ENCODE data around the gene ARHGEF5.
"Not testable (repeated sequence)": the region's sequence is repeated elsewhere in the genome, so short reads cannot be mapped to it uniquely, and the experiment has no call there.

DNA sequence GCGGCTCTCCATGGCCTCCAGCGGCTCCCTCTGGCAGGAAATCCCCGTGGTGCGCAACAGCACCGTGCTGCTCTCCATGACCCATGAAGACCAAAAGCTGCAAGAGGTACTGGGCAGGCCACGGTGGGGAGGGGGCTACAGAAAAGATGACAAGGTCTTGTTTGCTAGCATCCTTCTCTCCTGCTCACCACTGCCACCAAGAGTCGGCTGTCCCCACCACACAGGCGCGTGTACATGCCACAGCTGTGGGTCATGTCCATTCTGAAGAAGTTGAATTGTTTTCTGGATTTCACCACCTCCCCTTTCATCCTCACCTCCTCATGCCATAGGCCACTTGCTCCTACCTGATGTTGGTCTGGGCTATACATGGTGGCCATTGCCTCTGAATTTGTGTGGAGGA lies 12.0 kb downstream of the ARHGEF5 start:
- TF ChIP-seq, protein P1, sequence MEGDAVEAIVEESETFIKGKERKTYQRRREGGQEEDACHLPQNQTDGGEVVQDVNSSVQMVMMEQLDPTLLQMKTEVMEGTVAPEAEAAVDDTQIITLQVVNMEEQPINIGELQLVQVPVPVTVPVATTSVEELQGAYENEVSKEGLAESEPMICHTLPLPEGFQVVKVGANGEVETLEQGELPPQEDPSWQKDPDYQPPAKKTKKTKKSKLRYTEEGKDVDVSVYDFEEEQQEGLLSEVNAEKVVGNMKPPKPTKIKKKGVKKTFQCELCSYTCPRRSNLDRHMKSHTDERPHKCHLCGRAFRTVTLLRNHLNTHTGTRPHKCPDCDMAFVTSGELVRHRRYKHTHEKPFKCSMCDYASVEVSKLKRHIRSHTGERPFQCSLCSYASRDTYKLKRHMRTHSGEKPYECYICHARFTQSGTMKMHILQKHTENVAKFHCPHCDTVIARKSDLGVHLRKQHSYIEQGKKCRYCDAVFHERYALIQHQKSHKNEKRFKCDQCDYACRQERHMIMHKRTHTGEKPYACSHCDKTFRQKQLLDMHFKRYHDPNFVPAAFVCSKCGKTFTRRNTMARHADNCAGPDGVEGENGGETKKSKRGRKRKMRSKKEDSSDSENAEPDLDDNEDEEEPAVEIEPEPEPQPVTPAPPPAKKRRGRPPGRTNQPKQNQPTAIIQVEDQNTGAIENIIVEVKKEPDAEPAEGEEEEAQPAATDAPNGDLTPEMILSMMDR (conservative IDR thresholded peaks at IDR 0.05; ENCODE audit: low read length) = not testable (repeated sequence)
- not testable (repeated sequence) for TF ChIP-seq EZH2phosphoT487 (IDR thresholded peaks at IDR 0.05; ENCODE audit: borderline replicate concordance, low read depth, low read length)
